ENCODE results near the gene RAPGEF3. TPM values are rescaled to one million over a fixed set of nuclear protein-coding genes. Genes with fewer than 3 reads are reported as not detected.

Gene RAPGEF3
- total RNA-seq (2014; rRNA removed; shearing (Covaris generic)) = 1.2 and 2.6 TPM in 2 replicates

- DNase-seq (ENCODE audit: low read depth) = peak; percentile 86
These were observed at the start of gene RAPGEF3 for GRCh38 chr12:47758834-47759690. TSS of gene RAPGEF3 (minus strand) at chr12:47758880. CDS start at chr12:47758556, 324 bp downstream.

GRCh38 chr12:47808050-47808449 is 49.4 kb upstream of the RAPGEF3 start:
- peak; percentile 73 for DNase-seq (ENCODE audit: low read depth)

DNA sequence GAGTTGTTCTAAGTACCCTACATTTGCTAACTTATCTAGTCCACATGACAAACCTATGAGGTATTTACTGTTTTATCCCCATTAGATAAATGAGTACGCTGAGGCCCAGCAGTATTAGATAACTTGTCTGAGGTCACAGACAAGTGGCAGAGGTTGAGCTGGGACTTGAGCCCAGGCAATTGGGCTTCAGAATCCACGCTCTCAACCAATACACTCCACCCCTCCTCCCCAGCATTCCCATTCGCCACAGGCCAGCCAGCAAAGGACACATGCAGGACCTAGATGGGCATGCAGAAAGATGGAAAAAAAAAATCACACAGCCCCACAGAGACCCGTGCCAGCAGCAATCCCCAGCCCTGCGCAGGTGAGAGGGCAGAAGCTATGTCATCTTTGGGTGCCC is 48.7 kb upstream of the RAPGEF3 start:
- DNase-seq (ENCODE audit: low read depth) = no peak

DNA sequence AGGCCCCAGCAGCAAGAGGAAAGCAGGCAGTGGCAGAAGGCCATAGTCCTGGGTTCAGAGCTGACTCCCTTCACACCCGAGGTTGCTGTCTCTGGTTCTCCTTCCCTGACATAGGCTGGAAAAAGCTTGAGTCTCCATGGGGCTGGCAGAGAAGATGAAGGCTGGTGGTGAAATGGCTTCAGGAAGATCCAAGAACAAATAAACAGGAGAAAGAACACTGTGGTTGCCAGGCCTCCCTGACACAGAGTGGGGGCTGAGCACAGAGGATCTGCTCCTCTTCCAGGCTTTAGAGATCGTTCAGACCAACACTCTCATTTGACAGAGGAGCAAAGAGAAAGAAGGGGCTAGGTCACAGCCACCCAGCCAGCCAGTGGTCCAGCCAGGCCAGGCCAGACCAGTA is 46.7 kb upstream of the RAPGEF3 start:
- no peak for DNase-seq (ENCODE audit: low read depth)

DNA sequence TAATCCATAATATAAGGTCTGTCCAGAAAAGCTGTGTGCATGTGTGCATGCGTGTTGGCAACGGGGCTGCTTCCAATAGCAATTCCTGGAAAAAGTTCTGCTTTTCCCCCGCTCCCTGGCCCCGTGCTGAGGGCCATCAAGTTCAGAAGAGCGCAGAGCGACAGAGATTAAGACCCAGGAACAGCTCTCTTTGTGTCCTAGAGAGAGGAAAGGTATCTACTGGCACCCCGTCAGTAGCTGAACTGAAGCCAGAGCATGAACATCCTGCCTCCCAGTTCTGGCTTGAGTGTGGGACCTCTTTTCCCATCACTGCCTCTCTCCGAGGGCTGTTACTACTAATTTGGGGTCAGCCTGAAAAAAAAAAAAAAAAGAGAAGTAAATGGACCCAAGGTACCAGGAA is 45.5 kb upstream of the RAPGEF3 start:
- no peak for DNase-seq (ENCODE audit: low read depth)

- no peak for DNase-seq (ENCODE audit: low read depth)
These were observed 44.7 kb upstream of the RAPGEF3 start for GRCh38 chr12:47803191-47803875.

GRCh38 chr12:47802312-47802711 is 43.6 kb upstream of the RAPGEF3 start:
- peak; percentile 56 for DNase-seq (ENCODE audit: low read depth)

DNA sequence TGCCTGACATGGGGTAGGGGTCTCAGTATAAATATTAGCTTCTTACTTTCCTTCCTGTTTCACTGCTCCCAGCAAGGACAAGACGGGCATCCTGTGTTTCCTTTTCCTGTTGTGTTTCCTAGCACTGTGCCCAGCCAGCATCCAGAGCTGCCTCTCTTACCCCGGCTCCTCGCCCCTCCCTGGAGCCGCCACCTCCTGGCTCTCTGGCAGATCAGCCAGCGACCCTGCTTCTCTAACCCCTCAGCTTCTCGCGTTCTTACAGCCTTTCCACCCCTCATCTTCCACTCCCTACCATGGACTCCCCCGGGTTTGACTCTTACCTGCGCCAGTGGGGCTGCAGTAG is 43.2 kb upstream of the RAPGEF3 start:
- no peak for DNase-seq (ENCODE audit: low read depth)

DNA sequence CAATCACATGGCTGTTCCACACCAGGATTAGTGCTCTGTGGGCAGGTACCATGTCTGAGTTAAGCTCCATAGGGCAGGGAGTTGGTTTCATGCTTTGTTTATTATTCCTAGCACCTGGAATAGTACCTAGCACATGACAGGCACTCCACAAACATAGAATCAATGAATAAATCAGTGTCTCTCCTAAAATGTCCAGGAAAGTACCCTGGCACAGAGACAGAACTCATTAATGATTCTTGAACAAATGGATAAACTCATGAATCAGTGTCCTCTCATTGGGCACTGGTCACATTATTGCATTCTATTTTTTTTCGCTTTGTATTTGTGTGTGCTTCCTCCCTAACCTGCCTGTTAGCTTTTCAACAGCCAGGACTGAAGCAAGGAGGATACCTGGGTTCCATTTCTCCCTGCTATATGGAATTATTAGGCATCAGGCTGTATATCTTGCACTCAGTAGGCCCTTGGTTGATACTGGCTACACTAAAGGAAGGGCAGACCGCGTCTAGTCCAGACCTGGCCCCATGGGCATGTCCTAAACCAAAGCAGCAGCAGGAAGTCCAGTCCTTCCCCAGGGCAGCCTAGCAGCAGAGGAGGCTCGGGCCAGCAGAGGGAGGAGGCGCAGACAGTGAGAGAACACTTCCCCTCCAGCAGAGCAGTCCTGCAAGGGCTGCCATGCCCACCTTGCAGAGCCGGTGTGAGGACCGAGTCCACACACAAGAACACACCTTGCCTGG is 42.7 kb upstream of the RAPGEF3 start:
- no peak for DNase-seq (ENCODE audit: low read depth)

- DNase-seq (ENCODE audit: low read depth) = no peak
These were observed 41.9 kb upstream of the RAPGEF3 start for GRCh38 chr12:47800582-47800981.

GRCh38 chr12:47799357-47799955 is 40.8 kb upstream of the RAPGEF3 start:
- no peak for DNase-seq (ENCODE audit: low read depth)

DNA sequence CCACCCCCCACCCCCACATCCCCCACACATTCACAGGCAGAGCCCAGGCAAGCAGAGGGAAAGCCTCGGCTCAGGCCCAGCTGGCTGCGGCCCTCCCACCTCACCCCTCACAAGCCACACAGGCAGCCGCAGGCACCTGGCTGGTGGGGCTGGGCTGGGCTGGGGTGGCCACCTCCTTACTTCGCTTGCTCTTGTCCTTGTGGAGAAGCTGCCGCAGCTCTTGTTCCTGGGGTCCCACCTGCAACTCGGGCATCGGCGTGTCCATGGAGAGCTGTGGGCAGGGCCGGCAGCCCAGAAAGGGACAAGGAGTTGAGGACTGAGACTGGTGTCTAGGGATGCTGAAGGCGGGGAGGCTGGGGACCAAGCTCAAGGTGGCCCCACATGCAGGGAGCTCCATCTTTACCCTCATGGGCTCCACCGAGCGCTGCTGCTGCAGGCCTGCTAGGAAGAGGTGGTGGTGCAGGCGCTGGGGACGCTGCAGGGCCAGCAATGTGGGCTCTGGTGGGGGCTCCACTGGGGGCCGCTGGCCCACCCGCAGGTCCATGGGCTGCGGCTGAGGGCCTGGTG is 39.8 kb upstream of the RAPGEF3 start:
- no peak for DNase-seq (ENCODE audit: low read depth)

DNA sequence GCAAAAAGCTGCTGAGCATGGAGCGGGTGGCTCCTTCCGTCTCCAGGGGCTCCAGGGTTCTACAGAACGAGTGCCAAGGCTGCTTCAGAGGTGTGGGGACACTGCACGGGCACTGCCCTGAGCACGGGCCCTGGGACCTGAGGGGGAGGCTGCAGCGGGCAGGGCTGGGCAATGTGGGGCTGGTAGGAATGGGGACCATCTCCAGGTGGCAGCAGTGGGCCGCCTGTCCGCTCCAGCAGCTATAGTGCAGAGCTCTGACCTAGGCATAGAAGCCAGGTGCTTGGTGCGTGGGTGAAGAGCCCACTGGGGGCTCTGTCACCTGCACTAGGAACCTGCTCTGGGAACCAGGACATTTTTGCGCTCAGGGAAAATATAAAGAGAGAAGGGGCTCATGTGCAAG is 38.8 kb upstream of the RAPGEF3 start:
- DNase-seq (ENCODE audit: low read depth) = no peak

GRCh38 chr12:47795814-47796411 is 37.2 kb upstream of the RAPGEF3 start:
- no peak for DNase-seq (ENCODE audit: low read depth)

DNA sequence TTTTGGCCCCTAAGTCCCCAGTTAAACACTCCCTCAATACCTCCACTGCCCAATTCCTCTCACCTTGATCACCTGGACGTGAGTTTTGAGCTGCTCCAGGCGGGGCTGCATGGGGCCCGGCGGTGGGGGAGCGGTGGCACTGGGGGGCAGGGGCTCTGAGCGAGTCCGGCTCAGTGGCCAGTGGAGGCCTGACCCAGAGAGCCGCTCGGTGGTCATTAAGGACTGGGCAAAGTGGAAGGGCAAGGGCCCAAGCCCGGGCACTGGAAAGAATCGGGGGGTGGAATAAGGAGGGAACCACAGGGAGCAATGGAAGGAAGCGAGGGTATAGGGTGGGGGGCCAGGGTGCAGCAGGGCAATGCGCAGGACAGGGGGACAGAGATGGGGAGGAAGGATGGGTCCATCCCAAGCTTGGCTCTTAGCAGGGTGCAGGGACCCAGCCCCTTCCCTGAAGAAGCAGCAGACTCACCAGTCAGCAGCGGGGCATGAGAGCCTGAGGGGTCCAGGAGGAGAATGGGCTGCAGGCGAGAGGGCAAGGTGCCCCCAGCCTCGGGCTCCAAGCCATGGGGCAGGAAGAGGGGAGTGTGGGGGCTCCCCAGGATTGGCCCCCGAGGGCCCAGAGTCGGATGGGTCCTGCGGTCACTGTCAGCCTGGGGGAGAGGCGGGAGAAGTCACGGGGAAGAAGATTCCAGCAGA is 36.6 kb upstream of the RAPGEF3 start:
- DNase-seq (ENCODE audit: low read depth) = no peak

DNA sequence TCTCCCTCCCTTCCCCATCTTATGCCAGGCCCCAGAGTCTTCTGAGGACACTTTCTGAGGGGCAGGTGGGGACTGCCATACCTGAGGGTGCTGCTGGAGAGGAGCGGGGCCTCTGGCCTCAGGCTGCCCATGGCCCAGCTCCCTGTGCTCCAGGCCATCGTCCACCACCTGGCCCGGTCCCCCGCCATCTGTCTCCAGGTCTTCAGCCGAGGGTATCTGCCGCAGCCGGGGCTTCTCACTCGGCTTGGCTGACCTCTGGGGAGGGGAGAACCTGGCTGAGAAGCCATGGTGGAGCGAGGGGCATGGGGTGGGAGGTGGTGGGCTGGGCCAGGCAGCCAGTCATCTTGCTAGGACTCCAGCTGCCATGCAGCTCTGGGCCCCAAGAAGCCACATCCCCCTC is 36.0 kb upstream of the RAPGEF3 start:
- no peak for DNase-seq (ENCODE audit: low read depth)

DNA sequence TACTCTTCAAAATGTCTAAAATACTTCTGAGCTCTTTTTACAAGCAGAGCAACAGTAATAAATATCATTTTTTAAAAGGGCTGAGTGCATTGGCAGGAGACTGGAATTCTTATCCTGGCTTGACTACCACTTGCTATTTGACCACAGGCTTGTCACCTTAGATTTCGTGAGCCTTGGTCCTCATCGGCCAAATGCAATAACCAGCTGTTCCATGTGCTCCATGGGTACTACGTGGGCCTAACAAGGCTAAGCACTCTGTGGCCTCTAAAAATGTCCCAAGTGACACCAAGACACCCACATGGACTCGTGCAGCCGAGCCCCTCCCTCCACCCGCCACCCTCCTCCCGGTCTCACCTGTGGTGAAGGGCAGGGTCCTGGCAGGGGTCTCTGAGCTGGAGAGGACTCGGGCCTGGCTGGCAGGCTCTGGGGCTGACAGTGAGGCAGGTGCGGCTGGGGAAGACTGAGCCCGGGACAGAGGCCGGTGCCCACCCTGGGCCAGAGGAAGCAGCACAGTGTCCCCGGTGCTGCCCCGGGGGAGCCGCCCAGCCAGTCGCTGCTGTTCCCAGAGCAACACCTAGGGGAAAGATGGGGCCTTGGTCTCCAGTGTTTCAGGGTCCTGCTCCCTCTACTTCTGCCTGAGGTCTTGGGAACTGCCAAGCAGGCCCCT is 34.5 kb upstream of the RAPGEF3 start:
- no peak for DNase-seq (ENCODE audit: low read depth)

GRCh38 chr12:47791874-47792273 is 33.2 kb upstream of the RAPGEF3 start:
- no peak for DNase-seq (ENCODE audit: low read depth)

- DNase-seq (ENCODE audit: low read depth) = no peak
These were observed 32.7 kb upstream of the RAPGEF3 start for GRCh38 chr12:47791351-47791746.

- no peak for DNase-seq (ENCODE audit: low read depth)
These were observed 32.1 kb upstream of the RAPGEF3 start for GRCh38 chr12:47790676-47791350.
